SK-N-SH (cell line): ENCODE measurements around the gene TICAM2. TPM values are rescaled to one million over a fixed set of nuclear protein-coding genes. Genes with fewer than 3 reads are reported as not detected.

Experiments
- CTCF ChIA-PET: fragments of 300-600, 350-600 bp; formaldehyde crosslinking; extraction: SDS; loops from one replicate; lab custom pipeline; 2021; lab: Yijun Ruan, JAX
- POLR2A ChIA-PET: fragments of 350-600 bp; sonication (Branson Sonifier 250); formaldehyde crosslinking; extraction: SDS; loops from one replicate; lab custom pipeline; 2020; ENCODE audit warnings: antibody characterized with exemption, inconsistent platforms; lab: Yijun Ruan, JAX
- DNase-seq: peaks from one replicate; pipeline ENCODE4 v3.0.0; 2012
- H2AFZ ChIP-seq: fragments of 200-600 bp; sonication (generic); 2 replicates; pipeline ENCODE4 v1.8.1; 2016; ENCODE audit warnings: antibody characterized with exemption, mild to moderate bottlenecking, low read depth
- H3F3A ChIP-seq: fragments of 200-600 bp; sonication (generic); replicated peaks from 2 replicates; pipeline ENCODE3; 2016; ENCODE audit warnings: antibody characterized with exemption, mild to moderate bottlenecking; ENCODE audit not compliant: insufficient read depth
- H3K27ac ChIP-seq, 2 experiments: fragments of 200-500 bp in 1 of 2; fragments of 200-600 bp in 1 of 2; sonication (Bioruptor generic) in 1 of 2; sonication (generic), shearing (Covaris generic) in 1 of 2; 2 replicates each; pipeline versions ENCODE4 v1.5.1 to v1.6.1; 2014 to 2016; ENCODE audit warnings: low read depth in 2 of 2, inconsistent platforms in 1 of 2, low read length in 1 of 2, mild to moderate bottlenecking in 1 of 2, mixed read lengths in 1 of 2
- H3K27me3 ChIP-seq: fragments of 200-600 bp; sonication (generic), shearing (Covaris generic); 2 replicates; pipeline ENCODE4 v1.6.1; 2016; ENCODE audit warnings: mixed run types; ENCODE audit not compliant: insufficient read depth
- H3K36me3 ChIP-seq, 2 experiments: fragments of 200-500 bp in 1 of 2; fragments of 200-600 bp in 1 of 2; sonication (Bioruptor generic) in 1 of 2; sonication (generic) in 1 of 2; replicated peaks in 1 of 2; 2 replicates each; pipeline versions ENCODE3 to v1.5.1; 2014 to 2016; ENCODE audit warnings: low read length in 1 of 2, mild to moderate bottlenecking in 1 of 2; ENCODE audit not compliant: insufficient read depth in 2 of 2, control insufficient read depth in 1 of 2
- H3K4me1 ChIP-seq, 2 experiments: fragments of 200-500 bp in 1 of 2; fragments of 200-600 bp in 1 of 2; sonication (Bioruptor generic) in 1 of 2; sonication (generic), shearing (Covaris generic) in 1 of 2; 2 replicates each; pipeline versions ENCODE4 v1.5.1 to v1.6.1; 2014 to 2016; ENCODE audit warnings: low read depth in 1 of 2, low read length in 1 of 2, mixed run types in 1 of 2; ENCODE audit not compliant: insufficient read depth in 2 of 2, control insufficient read depth in 1 of 2
- H3K4me2 ChIP-seq: fragments of 200-600 bp; sonication (generic), shearing (Covaris generic); 2 replicates; pipeline ENCODE4 v1.6.1; 2017; ENCODE audit warnings: mixed run types
- H3K4me3 ChIP-seq, 2 experiments: fragments of 200-500 bp in 1 of 2; fragments of 200-600 bp in 1 of 2; sonication (Bioruptor generic) in 1 of 2; sonication (generic), shearing (Covaris generic) in 1 of 2; 2 replicates each; pipeline versions ENCODE4 v1.5.1 to v1.8.1; 2014 to 2016; ENCODE audit warnings: low read depth in 2 of 2, inconsistent platforms in 1 of 2, low read length in 1 of 2, mild to moderate bottlenecking in 1 of 2, mixed read lengths in 1 of 2, moderate library complexity in 1 of 2
- H3K79me2 ChIP-seq: fragments of 200-600 bp; sonication (generic); 2 replicates; pipeline ENCODE4 v1.8.1; 2017; ENCODE audit warnings: mild to moderate bottlenecking; ENCODE audit not compliant: insufficient read depth
- H3K9ac ChIP-seq: fragments of 200-600 bp; sonication (generic); 2 replicates; pipeline ENCODE4 v1.6.1; 2017; ENCODE audit warnings: mixed run types
- H3K9me2 ChIP-seq: fragments of 200-600 bp; sonication (generic); 2 replicates; pipeline ENCODE4 v1.6.1; 2017; ENCODE audit warnings: mixed run types
- H3K9me3 ChIP-seq: fragments of 200-600 bp; sonication (generic); 2 replicates; pipeline ENCODE4 v1.6.1; 2017; ENCODE audit warnings: mixed run types, mild to moderate bottlenecking, moderate library complexity
- H4K20me1 ChIP-seq: fragments of 200-600 bp; sonication (generic); 2 replicates; pipeline ENCODE4 v1.6.1; 2017; ENCODE audit warnings: mild to moderate bottlenecking, mixed run types; ENCODE audit not compliant: insufficient read depth
- EP300 ChIP-seq, 2 experiments: IDR thresholded peaks; 2 replicates each; pipeline versions ENCODE4 v1.4.0 to v1.6.1; 2012; ENCODE audit warnings: borderline replicate concordance in 1 of 2, low read depth in 1 of 2, low read length in 1 of 2
- EZH2phosphoT487 ChIP-seq: fragments of 200-600 bp; sonication (generic); IDR thresholded peaks from 2 replicates; pipeline ENCODE4 v1.6.1; 2017; ENCODE audit warnings: low read depth, mixed run types, mild to moderate bottlenecking, antibody characterized with exemption, moderate library complexity, borderline replicate concordance
- FOXM1 ChIP-seq: IDR thresholded peaks from 2 replicates; pipeline ENCODE4 v1.4.0; 2012; ENCODE audit warnings: low read depth, mild to moderate bottlenecking
- MEF2A ChIP-seq: IDR thresholded peaks from 2 replicates; pipeline ENCODE4 v1.4.0; 2012; ENCODE audit warnings: low read depth, borderline replicate concordance
- MXI1 ChIP-seq: IDR thresholded peaks from 2 replicates; pipeline ENCODE4 v1.6.1; 2012; ENCODE audit warnings: mild to moderate bottlenecking, low read depth, low read length, improper control_type of control experiment
- NFIC ChIP-seq: IDR thresholded peaks from 2 replicates; pipeline ENCODE4 v1.4.0; 2012; ENCODE audit warnings: borderline replicate concordance
- NRF1 ChIP-seq: IDR thresholded peaks from 2 replicates; pipeline ENCODE4 v1.6.1; 2012; ENCODE audit warnings: low read depth, mild to moderate bottlenecking, low read length
- POLR2AphosphoS5 ChIP-seq: IDR thresholded peaks from 2 replicates; pipeline ENCODE4 v1.6.1; 2012; ENCODE audit warnings: low read depth, low read length
- RAD21 ChIP-seq: IDR thresholded peaks from 2 replicates; pipeline ENCODE4 v1.6.1; 2012; ENCODE audit warnings: mild to moderate bottlenecking, low read length
- SMC3 ChIP-seq: IDR thresholded peaks from 2 replicates; pipeline ENCODE4 v1.6.1; 2012; ENCODE audit warnings: low read depth, low read length, improper control_type of control experiment
- TEAD4 ChIP-seq: IDR thresholded peaks from 2 replicates; pipeline ENCODE4 v1.4.0; 2012; ENCODE audit warnings: mild to moderate bottlenecking, borderline replicate concordance; ENCODE audit not compliant: insufficient read depth
- YY1 ChIP-seq: IDR thresholded peaks from 2 replicates; pipeline ENCODE4 v1.4.0; 2012; ENCODE audit warnings: low read depth, mild to moderate bottlenecking
- WGBS: methylation state at CpG from one replicate; pipeline ENCODE4 v1.1.6; 2017; ENCODE audit warnings: low lambda C conversion rate; 5-methylcytosine and 5-hydroxymethylcytosine counted together
- polyA plus RNA-seq, 3 experiments: library from polyadenylated mRNA; depleted of rRNA; stranded (reverse); fragments of >200 nt; gene quantifications; 2 replicates each; pipeline ENCODE4 v1.2.3, GENCODE V29; 2012
- TF ChIP-seq, protein P1 (sequence below): fragments of 150-350 bp; IDR thresholded peaks from 2 replicates; pipeline ENCODE4 v1.6.1; 2016; ENCODE audit warnings: mild to moderate bottlenecking, low read depth, low read length
- TF ChIP-seq, protein P2 (sequence below): IDR thresholded peaks from 2 replicates; pipeline ENCODE4 v1.6.1; 2012; ENCODE audit warnings: mild to moderate bottlenecking, low read depth, low read length, moderate library complexity
- TF ChIP-seq, protein P3 (sequence below): IDR thresholded peaks from 2 replicates; pipeline ENCODE4 v1.4.0; 2012; ENCODE audit warnings: low read depth, borderline replicate concordance
- TF ChIP-seq, protein P4 (sequence below): fragments of 200-600 bp; sonication (generic); IDR thresholded peaks from 2 replicates; pipeline ENCODE4 v1.6.1; 2017; ENCODE audit warnings: antibody characterized with exemption, mild to moderate bottlenecking, moderate library complexity

TICAM2 gene
- polyA plus RNA-seq, 1 of the 3 experiments (the other 2 are of a cell fraction) = not detected

GRCh38 chr5:115551415-115551814 lies 50.9 kb downstream of the TICAM2 start:
- TF ChIP-seq NRF1 = no peak
- TF ChIP-seq MEF2A = no peak
- TF ChIP-seq POLR2AphosphoS5 = no peak
- TF ChIP-seq, protein P1, sequence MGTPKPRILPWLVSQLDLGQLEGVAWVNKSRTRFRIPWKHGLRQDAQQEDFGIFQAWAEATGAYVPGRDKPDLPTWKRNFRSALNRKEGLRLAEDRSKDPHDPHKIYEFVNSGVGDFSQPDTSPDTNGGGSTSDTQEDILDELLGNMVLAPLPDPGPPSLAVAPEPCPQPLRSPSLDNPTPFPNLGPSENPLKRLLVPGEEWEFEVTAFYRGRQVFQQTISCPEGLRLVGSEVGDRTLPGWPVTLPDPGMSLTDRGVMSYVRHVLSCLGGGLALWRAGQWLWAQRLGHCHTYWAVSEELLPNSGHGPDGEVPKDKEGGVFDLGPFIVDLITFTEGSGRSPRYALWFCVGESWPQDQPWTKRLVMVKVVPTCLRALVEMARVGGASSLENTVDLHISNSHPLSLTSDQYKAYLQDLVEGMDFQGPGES = no peak
- TF ChIP-seq TEAD4 = no peak
- TF ChIP-seq FOXM1 = no peak
- TF ChIP-seq, protein P2, sequence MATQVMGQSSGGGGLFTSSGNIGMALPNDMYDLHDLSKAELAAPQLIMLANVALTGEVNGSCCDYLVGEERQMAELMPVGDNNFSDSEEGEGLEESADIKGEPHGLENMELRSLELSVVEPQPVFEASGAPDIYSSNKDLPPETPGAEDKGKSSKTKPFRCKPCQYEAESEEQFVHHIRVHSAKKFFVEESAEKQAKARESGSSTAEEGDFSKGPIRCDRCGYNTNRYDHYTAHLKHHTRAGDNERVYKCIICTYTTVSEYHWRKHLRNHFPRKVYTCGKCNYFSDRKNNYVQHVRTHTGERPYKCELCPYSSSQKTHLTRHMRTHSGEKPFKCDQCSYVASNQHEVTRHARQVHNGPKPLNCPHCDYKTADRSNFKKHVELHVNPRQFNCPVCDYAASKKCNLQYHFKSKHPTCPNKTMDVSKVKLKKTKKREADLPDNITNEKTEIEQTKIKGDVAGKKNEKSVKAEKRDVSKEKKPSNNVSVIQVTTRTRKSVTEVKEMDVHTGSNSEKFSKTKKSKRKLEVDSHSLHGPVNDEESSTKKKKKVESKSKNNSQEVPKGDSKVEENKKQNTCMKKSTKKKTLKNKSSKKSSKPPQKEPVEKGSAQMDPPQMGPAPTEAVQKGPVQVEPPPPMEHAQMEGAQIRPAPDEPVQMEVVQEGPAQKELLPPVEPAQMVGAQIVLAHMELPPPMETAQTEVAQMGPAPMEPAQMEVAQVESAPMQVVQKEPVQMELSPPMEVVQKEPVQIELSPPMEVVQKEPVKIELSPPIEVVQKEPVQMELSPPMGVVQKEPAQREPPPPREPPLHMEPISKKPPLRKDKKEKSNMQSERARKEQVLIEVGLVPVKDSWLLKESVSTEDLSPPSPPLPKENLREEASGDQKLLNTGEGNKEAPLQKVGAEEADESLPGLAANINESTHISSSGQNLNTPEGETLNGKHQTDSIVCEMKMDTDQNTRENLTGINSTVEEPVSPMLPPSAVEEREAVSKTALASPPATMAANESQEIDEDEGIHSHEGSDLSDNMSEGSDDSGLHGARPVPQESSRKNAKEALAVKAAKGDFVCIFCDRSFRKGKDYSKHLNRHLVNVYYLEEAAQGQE = no peak
- TF ChIP-seq MXI1 = no peak
- no peak for TF ChIP-seq EZH2phosphoT487
- TF ChIP-seq SMC3 = no peak
- TF ChIP-seq EP300 (IDR thresholded peaks at IDR 0.05; ENCODE audit: borderline replicate concordance in 1 of 2, low read depth in 1 of 2, low read length in 1 of 2) = no peak
- TF ChIP-seq NFIC = no peak
- TF ChIP-seq YY1 = no peak
- no peak overlapping the region for H3K27ac ChIP-seq
- H4K20me1 ChIP-seq = no peaks in the 10 kb centered on the region
- no peaks in the 10 kb centered on the region for H3F3A ChIP-seq
- H3K79me2 ChIP-seq = no peaks in the 10 kb centered on the region
- H3K4me1 ChIP-seq = no peaks in the 10 kb centered on the region
- H3K27me3 ChIP-seq = no peaks in the 10 kb centered on the region
- no peaks in the 10 kb centered on the region for H3K9me2 ChIP-seq
- no peaks in the 10 kb centered on the region for H3K9me3 ChIP-seq
- no peak overlapping the region for H2AFZ ChIP-seq
- ChIA-PET POLR2A (no interaction called here), CTCF (interaction anchor here (1.7 kb wide), 1 partner anchor 12 kb away, joined by 6 read pairs; no protein-coding TSS in a partner anchor)
- DNase-seq = no peak
- H3K9ac ChIP-seq = no peak overlapping the region
- 86% methylated on average over 4 of the region's 4 CpGs for WGBS
- H3K36me3 ChIP-seq = no peaks in the 10 kb centered on the region
- H3K4me3 ChIP-seq = no peak overlapping the region
- no peak overlapping the region for H3K4me2 ChIP-seq

DNA sequence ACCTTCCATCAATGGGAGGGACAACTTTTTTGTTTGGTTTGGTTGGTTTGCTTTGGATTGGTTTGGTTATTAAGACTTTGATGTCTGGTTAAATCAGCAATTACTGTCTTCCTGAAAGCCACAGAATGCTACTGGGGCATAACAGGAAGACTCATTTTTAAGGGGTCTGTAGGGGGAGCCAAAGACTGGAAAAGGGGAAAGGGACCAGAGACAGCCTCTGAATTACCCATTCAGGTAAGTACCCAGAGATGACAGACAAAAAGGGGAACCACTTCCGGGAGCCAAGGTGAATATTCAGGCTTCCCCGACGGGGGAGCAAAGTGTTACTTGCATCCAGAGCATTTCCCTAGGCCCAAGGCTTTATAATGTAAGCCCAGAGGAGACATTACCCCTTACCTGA lies 53.1 kb downstream of the TICAM2 start:
- WGBS = 100% methylated on average over 3 of the region's 3 CpGs

More for the DNA sequence above, 53.1 kb downstream of the TICAM2 start:
- DNase-seq = no peak
- H4K20me1 ChIP-seq = no peaks in the 10 kb centered on the region
- ChIA-PET CTCF (no interaction called here), POLR2A (no interaction called here)
- no peaks in the 10 kb centered on the region for H3F3A ChIP-seq
- no peak overlapping the region for H2AFZ ChIP-seq
- H3K27me3 ChIP-seq = no peaks in the 10 kb centered on the region
- H3K79me2 ChIP-seq = peaks cover 3% of the 10 kb centered on the region; the same call in 1 of the 2 replicates
- no peaks in the 10 kb centered on the region for H3K9me2 ChIP-seq
- H3K4me1 ChIP-seq = no peaks in the 10 kb centered on the region
- H3K9me3 ChIP-seq = peaks cover 10% of the 10 kb centered on the region
- no peaks in the 10 kb centered on the region for H3K36me3 ChIP-seq
- no peak overlapping the region for H3K4me2 ChIP-seq
- no peak overlapping the region for H3K9ac ChIP-seq
- TF ChIP-seq RAD21 (peak; percentile 58), SMC3 (0 out of 2 replicates have a peak, but pooled peaks have one; percentile 10)
- TF ChIP-seq, protein P3, sequence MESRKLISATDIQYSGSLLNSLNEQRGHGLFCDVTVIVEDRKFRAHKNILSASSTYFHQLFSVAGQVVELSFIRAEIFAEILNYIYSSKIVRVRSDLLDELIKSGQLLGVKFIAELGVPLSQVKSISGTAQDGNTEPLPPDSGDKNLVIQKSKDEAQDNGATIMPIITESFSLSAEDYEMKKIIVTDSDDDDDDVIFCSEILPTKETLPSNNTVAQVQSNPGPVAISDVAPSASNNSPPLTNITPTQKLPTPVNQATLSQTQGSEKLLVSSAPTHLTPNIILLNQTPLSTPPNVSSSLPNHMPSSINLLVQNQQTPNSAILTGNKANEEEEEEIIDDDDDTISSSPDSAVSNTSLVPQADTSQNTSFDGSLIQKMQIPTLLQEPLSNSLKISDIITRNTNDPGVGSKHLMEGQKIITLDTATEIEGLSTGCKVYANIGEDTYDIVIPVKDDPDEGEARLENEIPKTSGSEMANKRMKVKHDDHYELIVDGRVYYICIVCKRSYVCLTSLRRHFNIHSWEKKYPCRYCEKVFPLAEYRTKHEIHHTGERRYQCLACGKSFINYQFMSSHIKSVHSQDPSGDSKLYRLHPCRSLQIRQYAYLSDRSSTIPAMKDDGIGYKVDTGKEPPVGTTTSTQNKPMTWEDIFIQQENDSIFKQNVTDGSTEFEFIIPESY = no peak
- TF ChIP-seq, protein P4, sequence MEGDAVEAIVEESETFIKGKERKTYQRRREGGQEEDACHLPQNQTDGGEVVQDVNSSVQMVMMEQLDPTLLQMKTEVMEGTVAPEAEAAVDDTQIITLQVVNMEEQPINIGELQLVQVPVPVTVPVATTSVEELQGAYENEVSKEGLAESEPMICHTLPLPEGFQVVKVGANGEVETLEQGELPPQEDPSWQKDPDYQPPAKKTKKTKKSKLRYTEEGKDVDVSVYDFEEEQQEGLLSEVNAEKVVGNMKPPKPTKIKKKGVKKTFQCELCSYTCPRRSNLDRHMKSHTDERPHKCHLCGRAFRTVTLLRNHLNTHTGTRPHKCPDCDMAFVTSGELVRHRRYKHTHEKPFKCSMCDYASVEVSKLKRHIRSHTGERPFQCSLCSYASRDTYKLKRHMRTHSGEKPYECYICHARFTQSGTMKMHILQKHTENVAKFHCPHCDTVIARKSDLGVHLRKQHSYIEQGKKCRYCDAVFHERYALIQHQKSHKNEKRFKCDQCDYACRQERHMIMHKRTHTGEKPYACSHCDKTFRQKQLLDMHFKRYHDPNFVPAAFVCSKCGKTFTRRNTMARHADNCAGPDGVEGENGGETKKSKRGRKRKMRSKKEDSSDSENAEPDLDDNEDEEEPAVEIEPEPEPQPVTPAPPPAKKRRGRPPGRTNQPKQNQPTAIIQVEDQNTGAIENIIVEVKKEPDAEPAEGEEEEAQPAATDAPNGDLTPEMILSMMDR = peak; percentile 41
- TF ChIP-seq, all 33 proteins: peak for 3
- no peak overlapping the region for H3K4me3 ChIP-seq
- no peak overlapping the region for H3K27ac ChIP-seq
